ENCODE data around the gene PTGES2. TPM values are rescaled to one million over a fixed set of nuclear protein-coding genes. Genes with fewer than 3 reads are reported as not detected.

PTGES2 gene
- total and polyA plus RNA-seq, 4 donors: 22.8 to 41.1 (median 31.5) TPM

- 90% methylated on average over 13 of the region's 13 CpGs for WGBS
- H3K4me1 ChIP-seq (ENCODE audit: control insufficient read depth in 4 of 4, insufficient read depth in 4 of 4, low read length in 3 of 4): peaks cover 3 to 5% (median 4%) of the 10 kb centered on the region in 4 donors
- H3K36me3 ChIP-seq (ENCODE audit: control insufficient read depth in 4 of 4, insufficient read depth in 3 of 4, low read depth in 1 of 4, low read length in 3 of 4): no peaks in the 10 kb centered on the region
- TF ChIP-seq MAX (IDR thresholded peaks at IDR 0.05): no peak
- no peak for TF ChIP-seq GABPA (IDR thresholded peaks at IDR 0.05 in 1 of 2, conservative IDR thresholded peaks at IDR 0.05 in 1 of 2)
- TF ChIP-seq FOXA1 (IDR thresholded peaks at IDR 0.05): no peak
- no peak for TF ChIP-seq RXRA (IDR thresholded peaks at IDR 0.05)
- no peak for TF ChIP-seq YY1 (IDR thresholded peaks at IDR 0.05)
- no peak for TF ChIP-seq HNF4A (conservative IDR thresholded peaks at IDR 0.05)
- no peak for TF ChIP-seq SP1 (IDR thresholded peaks at IDR 0.05)
- no peak for TF ChIP-seq REST (IDR thresholded peaks at IDR 0.05)
- TF ChIP-seq CTCF (IDR thresholded peaks at IDR 0.05; ENCODE audit: low read depth, low read length, missing input control): no peak
- no peak for TF ChIP-seq ATF3 (IDR thresholded peaks at IDR 0.05)
- TF ChIP-seq JUND (IDR thresholded peaks at IDR 0.05): no peak
- no peak for TF ChIP-seq FOXA2 (IDR thresholded peaks at IDR 0.05)
- no peak for TF ChIP-seq TAF1 (conservative IDR thresholded peaks at IDR 0.05)
- no peak for TF ChIP-seq NR2F2 (IDR thresholded peaks at IDR 0.05)
- no peak for TF ChIP-seq HNF4G (IDR thresholded peaks at IDR 0.05)
- no peak for TF ChIP-seq ZBTB33 (IDR thresholded peaks at IDR 0.05)
- TF ChIP-seq EGR1 (IDR thresholded peaks at IDR 0.05; ENCODE audit: low read depth in 2 of 2): no peak
- TF ChIP-seq RAD21 (IDR thresholded peaks at IDR 0.05): no peak
- no peak overlapping the region for H3K9ac ChIP-seq (ENCODE audit: low read depth in 1 of 2, low read length in 2 of 2)
- no peak overlapping the region for H3K4me3 ChIP-seq (ENCODE audit: low read depth in 1 of 3, low read length in 3 of 3)
- H3K9me3 ChIP-seq (ENCODE audit: control insufficient read depth in 4 of 4, low read length in 3 of 4): no peaks in the 10 kb centered on the region
- H3K27ac ChIP-seq (ENCODE audit: low read depth in 1 of 2, low read length in 2 of 2): no peak overlapping the region
- no peaks in the 10 kb centered on the region for H3K27me3 ChIP-seq (ENCODE audit: control insufficient read depth in 4 of 4, insufficient read depth in 4 of 4, low read length in 3 of 4)
- no peak for DNase-seq (ENCODE audit: low spot score)
These were observed 26.6 kb upstream of the PTGES2 start for GRCh38 chr9:128153947-128154695.
